ENCODE measurements around the gene IGDCC3.

The IGDCC3 gene

DNA sequence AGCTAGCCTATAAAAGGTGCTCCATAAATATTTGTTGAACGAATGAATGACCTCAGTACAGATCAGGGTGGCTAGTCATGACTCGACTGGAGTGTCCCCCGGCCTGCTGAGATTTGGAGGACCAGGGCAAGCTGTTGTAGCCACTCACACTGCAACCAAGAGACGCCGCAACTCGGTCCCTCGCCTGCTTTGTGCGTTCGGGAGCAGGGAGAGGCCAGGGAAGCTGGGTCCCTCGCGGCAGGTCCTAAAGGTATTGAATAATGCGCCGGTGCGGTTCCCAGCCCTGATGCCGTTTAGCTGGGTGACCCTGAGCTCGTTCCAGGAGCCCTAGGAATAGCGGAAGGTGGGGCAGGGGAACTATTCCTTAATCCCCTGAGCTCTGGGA, 43.2 kb upstream of the IGDCC3 start:
- TF ChIP-seq, protein P1, sequence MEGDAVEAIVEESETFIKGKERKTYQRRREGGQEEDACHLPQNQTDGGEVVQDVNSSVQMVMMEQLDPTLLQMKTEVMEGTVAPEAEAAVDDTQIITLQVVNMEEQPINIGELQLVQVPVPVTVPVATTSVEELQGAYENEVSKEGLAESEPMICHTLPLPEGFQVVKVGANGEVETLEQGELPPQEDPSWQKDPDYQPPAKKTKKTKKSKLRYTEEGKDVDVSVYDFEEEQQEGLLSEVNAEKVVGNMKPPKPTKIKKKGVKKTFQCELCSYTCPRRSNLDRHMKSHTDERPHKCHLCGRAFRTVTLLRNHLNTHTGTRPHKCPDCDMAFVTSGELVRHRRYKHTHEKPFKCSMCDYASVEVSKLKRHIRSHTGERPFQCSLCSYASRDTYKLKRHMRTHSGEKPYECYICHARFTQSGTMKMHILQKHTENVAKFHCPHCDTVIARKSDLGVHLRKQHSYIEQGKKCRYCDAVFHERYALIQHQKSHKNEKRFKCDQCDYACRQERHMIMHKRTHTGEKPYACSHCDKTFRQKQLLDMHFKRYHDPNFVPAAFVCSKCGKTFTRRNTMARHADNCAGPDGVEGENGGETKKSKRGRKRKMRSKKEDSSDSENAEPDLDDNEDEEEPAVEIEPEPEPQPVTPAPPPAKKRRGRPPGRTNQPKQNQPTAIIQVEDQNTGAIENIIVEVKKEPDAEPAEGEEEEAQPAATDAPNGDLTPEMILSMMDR (IDR thresholded peaks at IDR 0.05; ENCODE audit: low read depth, low read length) = no peak
- DNase-seq (ENCODE audit: extremely low read depth, low read depth) = no peak

DNA sequence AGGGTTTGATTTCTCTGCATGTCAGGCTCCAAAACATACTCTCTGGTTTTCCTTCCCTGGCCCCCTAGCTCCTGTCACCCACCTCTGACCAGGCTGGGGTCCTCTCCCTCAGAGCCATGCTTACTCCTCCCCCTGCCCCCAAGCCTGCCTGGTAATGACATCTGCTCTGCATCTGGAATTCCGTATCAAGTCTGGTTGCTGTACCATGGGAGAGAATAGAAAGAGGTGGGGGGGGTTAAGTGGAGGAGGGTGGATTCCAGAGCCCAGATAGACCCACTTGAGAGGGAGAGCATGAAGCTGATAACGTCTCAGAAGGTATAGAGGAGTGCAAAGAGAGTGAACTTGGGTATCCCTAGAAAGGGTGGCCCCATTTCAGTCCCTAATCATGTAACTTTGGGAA, 40.8 kb upstream of the IGDCC3 start:
- DNase-seq (ENCODE audit: extremely low read depth, low read depth) = no peak
- TF ChIP-seq, protein P1 (IDR thresholded peaks at IDR 0.05; ENCODE audit: low read depth, low read length) = no peak

DNA sequence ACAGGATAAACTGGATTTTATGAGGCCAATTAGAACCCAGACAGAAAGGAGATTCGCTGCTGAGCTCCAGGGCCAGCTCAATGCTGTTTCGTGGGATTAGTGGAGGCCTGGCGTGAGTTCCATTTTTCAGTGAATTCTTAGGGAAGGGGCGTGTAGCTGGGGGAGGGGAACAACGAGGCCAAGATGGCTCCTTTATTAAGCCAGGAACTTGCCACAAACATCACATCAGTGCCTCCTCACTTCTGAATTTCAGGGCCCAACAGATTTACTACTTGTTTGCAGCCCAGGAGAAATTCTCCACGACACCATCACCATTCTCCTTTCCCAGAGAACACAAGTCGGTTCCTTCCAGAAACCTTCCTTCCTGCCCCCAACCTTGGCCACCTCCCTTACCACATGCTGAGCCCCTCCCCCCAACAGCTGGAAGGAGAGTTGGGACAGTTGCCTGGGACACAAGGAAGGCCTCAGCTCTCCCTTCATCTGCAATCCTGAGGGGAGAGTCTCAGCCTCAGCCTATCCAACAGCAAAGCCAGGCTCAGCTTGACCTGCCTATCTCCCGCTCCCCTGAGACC, 39.1 kb upstream of the IGDCC3 start:
- TF ChIP-seq, protein P1 (IDR thresholded peaks at IDR 0.05; ENCODE audit: low read depth, low read length) = no peak
- no peak for DNase-seq (ENCODE audit: extremely low read depth, low read depth)

DNA sequence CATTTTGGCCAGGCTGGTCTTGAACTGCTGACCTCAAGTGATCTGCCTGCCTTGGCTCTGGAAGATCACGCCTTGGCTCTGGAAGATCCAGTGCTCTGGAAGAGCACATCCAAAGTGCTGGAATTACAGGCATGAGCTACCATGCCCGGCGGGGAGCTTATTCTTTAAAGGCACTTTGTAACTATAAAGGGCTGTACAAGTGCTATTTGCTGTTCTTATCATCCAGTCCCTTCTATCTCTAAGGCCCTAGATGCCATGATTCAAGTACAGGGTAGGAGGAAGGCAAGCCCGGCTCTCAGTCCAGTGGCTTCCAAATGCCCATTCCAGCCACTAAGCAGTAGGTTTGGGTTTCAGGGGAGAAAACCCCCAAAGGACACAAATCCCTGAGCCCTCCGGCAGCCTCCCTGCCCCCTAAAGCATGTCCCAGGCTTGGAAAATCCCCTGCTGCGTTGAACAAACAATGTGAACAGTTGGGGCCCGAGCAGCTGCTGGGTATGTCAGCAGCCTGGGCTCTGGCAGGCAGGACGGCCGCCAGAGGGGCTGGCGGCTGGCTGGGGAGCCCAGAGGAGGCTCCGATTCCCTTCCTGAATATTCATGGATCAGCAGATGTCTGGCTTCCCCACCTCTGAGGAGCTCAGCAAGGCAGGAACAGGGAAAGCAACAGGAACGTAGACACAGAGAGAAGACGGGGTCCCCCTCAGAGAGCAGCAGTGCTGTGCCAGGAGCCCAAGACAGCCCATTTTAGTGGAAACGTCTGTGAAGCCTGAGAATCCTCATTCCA, 37.2 kb upstream of the IGDCC3 start:
- TF ChIP-seq, protein P1 (IDR thresholded peaks at IDR 0.05; ENCODE audit: low read depth, low read length) = peak; percentile 6; the same call in 1 of the 2 replicates
- no peak for DNase-seq (ENCODE audit: extremely low read depth, low read depth)

DNA sequence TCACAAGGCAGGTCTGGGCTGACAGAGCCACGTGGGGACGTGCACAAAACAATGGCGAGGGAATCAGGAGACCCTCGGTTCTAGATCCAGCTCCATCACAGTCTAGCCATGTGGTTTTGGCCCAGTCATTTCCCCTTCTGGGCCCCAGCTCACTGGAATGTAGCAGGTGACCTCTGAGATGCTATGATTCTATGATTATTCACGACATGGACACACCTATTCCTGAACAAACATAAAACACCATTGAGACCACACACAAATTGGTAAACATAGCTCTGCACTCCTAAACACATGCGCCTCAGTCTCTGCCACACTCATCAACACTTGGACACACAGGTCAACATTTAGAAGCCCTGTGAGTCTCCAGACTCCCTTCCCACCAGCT, 36.0 kb upstream of the IGDCC3 start:
- no peak for DNase-seq (ENCODE audit: extremely low read depth, low read depth)
- TF ChIP-seq, protein P1 (IDR thresholded peaks at IDR 0.05; ENCODE audit: low read depth, low read length) = no peak

DNA sequence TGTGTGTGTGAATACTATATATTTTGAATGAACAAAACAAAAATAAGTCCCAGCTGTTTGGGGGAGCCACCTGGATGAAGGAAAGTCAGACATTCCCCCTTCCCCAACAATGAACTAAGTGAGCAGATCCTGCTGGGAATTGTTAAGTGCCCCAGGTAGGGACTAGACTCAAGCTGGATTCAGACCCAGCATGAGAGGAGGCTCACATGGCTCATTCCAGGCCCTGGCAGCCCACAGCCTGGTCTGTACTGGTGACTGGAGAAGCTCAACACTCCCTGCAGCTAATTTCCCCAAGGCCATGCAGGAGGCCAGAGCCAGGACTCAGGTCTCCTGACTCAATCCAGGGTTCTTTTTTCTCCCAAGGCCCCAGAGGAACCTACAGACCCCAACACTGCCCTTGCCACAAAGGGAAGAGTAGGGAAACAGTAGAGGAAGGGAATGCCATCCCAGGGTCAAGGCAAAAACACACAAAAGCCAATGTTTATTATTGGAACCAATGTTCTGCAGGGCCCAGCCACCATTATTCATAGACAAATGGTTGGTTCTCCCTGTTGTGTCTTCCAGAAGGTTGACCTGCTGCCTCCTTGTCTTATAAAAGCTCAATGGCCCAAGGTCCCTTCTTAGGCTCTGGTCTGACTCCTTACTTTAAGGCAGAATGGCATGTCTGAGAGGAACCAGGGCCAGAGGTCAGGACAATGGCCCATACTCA, 35.4 kb upstream of the IGDCC3 start:
- DNase-seq (ENCODE audit: extremely low read depth, low read depth) = no peak
- TF ChIP-seq, protein P1 (IDR thresholded peaks at IDR 0.05; ENCODE audit: low read depth, low read length) = no peak

DNA sequence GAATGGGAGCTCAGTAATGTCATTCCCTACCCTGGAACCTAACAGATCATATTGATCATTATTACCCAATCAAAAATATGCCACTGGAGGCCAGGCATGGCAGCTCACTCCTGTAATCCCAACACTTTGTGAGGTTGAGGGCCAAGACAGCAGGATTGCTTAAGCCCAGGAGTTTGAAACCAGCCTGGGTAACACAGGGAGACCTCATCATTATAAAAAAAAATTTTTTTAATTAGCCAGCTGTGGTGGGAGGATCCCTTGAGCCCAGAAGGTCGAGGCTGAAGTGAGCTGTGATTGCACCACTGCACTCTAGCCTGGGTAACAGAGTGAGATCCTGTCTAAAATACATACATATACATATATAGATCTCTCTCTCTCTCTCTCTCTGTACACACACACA, 34.8 kb upstream of the IGDCC3 start:
- TF ChIP-seq, protein P1 (IDR thresholded peaks at IDR 0.05; ENCODE audit: low read depth, low read length) = no peak
- no peak for DNase-seq (ENCODE audit: extremely low read depth, low read depth)

All from AG09319 (cell line).